Kidney epithelial cell (primary cell): ENCODE measurements around the gene BCL2L15. TPM values are rescaled to one million over a fixed set of nuclear protein-coding genes. Genes with fewer than 3 reads are reported as not detected.

Experiments used
- DNase-seq: peaks from one replicate; pipeline ENCODE4 v3.0.0-alpha.2; 2010; ENCODE audit warnings: low read depth
- H3K27me3 ChIP-seq: 2 replicates; pipeline ENCODE4 v1.6.0; 2011; ENCODE audit warnings: low read length; ENCODE audit not compliant: control insufficient read depth, insufficient read depth
- H3K36me3 ChIP-seq: 2 replicates; pipeline ENCODE4 v1.5.1; 2011; ENCODE audit warnings: low read length; ENCODE audit not compliant: control insufficient read depth, insufficient read depth
- H3K4me3 ChIP-seq: 2 replicates; pipeline ENCODE4 v1.5.1; 2011; ENCODE audit warnings: low read depth, mild to moderate bottlenecking, control low read depth, low read length
- CTCF ChIP-seq: IDR thresholded peaks from 2 replicates; pipeline ENCODE4 v1.5.1; 2011; ENCODE audit warnings: mild to moderate bottlenecking, moderate library complexity, low read length, control low read depth, inconsistent platforms; ENCODE audit not compliant: insufficient read depth, poor library complexity, severe bottlenecking
- total RNA-seq: library from RNA; depleted of rRNA; stranded (reverse); fragments of >200 nt; gene quantifications from 2 replicates; pipeline ENCODE4 v1.2.3, GENCODE V29; 2015

BCL2L15 gene
- total RNA-seq, 1 donor from 2014 or later: 0.04 TPM

DNA sequence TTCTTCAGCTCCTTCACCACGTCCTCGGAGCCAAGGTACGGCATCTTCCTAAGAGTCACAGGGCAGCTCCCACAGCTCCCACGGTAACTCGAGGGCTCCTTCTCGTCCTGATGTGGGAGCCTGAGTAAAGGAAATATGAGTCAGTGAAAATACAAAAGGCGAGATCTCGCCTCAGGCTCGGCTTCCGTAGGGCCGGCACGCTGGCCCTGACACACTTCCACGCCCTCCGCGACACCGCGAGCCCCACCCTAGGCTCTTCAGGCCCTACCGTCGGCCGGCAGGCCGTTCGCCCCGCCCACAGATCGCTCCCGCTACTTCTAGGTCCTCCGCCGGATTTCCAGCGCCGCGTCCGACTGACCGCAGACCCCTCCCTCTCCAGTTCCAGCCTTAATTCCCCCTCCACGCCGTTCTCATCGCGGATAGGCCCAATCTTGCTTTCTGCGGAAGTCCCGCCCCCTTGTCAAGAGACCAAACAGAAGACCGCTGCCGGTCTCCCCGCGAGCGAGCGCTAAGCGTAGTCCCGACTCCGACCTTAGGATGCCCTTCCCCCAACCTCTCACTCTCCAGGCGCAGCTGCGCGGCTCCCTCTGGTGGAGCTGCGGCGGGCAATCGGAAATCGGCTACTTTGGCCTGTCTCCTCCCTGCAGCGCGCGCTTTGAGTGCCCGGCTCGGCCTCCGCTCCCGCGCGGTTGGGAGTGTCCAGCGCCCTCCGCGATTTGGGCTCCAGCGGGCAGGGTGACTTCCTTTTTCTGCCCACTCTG, 17.5 kb upstream of the BCL2L15 start, which contains the start of the genes AP4B1 and DCLRE1B:
Gene AP4B1 (minus strand): TSS at position 126 of the 761 bp plus-strand sequence. CDS start 82 bp downstream, at position 44.
Gene DCLRE1B (plus strand): TSS at position 653 of the 761 bp plus-strand sequence. CDS start 261 bp downstream, outside the sequence.
- H3K4me3 ChIP-seq: peak within 1 kb of the TSS; percentile 97
- peak; percentile 99 for DNase-seq
- TF ChIP-seq CTCF: peak; percentile 89
- no peaks in the 10 kb centered on the region for H3K27me3 ChIP-seq
- no peaks in the 10 kb centered on the region for H3K36me3 ChIP-seq

DNA sequence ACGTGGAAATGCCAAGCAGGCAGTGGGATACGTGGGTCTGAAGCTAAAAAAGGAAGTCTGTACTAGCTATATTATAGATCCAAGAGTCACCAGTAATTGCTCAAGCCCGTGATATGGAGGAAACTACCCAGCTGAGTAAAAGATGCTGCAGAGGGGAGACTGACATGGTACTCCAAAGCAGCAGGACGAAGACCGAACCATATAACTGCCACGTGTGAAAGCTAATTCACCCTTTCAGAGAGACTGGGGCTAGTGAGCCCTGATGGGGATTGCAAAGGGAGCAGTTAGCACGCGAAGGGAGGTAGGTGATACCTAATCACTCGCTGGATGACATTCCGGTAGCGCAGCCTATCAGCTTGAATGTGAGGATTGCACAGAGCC, 16.9 kb upstream of the BCL2L15 start:
- DNase-seq: no peak
- Histone ChIP-seq H3K4me3 (peak overlapping the region; percentile 74), H3K27me3 (no peaks in the 10 kb centered on the region), H3K36me3 (no peaks in the 10 kb centered on the region)
- TF ChIP-seq CTCF: no peak

- DNase-seq: no peak
- H3K36me3 ChIP-seq: no peaks in the 10 kb centered on the region
- TF ChIP-seq CTCF: no peak
- H3K27me3 ChIP-seq: no peaks in the 10 kb centered on the region
- peak overlapping the region; percentile 74 for H3K4me3 ChIP-seq
Observed at GRCh38 chr1:113903501-113904292, 16.3 kb upstream of the BCL2L15 start.

DNA sequence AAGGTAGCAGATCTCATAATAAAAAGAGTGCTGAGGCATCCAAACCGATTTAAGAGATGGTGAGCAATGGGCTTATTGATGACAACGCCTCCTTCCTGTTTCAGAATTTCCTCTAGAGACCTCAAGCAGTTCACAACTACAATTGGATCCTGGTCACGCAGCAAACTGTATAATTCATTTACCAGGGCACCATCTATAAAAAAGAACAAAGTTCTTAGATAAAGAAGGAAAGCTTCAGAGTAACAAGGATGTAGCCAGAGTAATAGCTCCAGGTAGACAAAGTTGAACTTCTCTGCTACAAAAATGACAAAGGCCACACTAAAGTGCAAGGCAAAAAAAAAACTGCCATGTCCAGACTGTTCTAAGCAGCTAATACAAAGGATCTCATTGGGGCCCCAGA, 13.8 kb upstream of the BCL2L15 start:
- no peaks in the 10 kb centered on the region for H3K36me3 ChIP-seq
- TF ChIP-seq CTCF: no peak
- no peak for DNase-seq
- H3K4me3 ChIP-seq: no peak overlapping the region
- H3K27me3 ChIP-seq: no peaks in the 10 kb centered on the region

DNA sequence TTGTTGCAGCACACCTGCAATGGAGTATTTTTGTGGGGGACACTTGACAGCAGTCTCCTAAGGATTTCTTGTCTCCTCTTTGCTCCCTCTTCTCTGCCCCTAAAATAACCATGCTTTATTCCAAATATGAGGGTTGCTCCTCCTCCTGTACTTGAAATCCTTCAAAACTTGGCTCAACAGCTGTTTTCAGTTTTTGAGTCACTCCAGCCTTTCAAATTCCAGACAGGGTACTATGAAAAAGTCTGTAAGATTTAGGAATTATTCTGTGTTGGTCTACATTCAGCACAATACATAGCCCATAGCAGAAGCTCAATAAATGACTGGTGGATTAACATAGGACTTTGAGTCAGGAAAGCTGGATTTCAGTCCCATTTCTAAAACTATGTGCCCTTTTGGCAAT, 11.7 kb upstream of the BCL2L15 start:
- H3K27me3 ChIP-seq: no peaks in the 10 kb centered on the region
- H3K36me3 ChIP-seq: no peaks in the 10 kb centered on the region
- no peak for TF ChIP-seq CTCF
- H3K4me3 ChIP-seq: no peak overlapping the region
- DNase-seq: no peak
